CD4-positive, alpha-beta T cell treated with Interleukin-4 for 4 hours (primary cell): ENCODE measurements around the gene REELD1.

Experiments used
- DNase-seq: peaks from one replicate; pipeline ENCODE4 v3.0.0-alpha.2; 2020

Gene REELD1

GRCh38 chr4:146229406-146229805 is 15.1 kb downstream of the REELD1 start:
- DNase-seq = no peak

DNA sequence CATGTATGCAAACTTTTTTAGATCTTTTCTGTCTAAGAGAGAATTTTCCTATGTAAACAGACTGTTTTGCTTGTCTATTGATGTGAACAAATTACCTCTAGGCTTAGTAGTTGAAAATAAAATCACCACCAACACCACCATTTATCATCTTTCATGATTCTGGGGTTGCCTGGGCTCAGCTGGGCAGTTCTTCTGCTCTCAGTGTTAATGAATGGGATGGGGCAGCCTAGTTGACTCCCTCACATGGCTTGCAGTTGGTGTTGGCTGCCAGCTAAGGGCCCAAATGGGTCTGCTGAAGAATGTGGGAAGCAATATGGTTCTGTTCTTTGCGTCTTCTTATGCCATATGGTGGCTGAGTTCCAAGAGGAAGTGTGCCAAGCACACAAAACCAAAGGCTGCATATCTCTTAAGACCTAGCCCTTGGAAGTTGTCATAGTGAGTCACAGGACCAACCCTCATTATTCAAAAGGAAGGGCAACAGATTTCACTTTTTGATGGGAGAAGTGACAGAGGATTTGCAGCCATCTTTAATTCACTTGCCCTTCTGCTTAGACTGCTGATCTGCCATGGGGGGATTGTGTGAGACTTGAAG is 17.9 kb downstream of the REELD1 start:
- DNase-seq = no peak

GRCh38 chr4:146235654-146236177 is 21.4 kb downstream of the REELD1 start:
- DNase-seq = no peak

- no peak for DNase-seq
Measured at GRCh38 chr4:146236216-146236615, 21.9 kb downstream of the REELD1 start.

- no peak for DNase-seq
Measured at GRCh38 chr4:146237092-146237491, 22.8 kb downstream of the REELD1 start.

DNA sequence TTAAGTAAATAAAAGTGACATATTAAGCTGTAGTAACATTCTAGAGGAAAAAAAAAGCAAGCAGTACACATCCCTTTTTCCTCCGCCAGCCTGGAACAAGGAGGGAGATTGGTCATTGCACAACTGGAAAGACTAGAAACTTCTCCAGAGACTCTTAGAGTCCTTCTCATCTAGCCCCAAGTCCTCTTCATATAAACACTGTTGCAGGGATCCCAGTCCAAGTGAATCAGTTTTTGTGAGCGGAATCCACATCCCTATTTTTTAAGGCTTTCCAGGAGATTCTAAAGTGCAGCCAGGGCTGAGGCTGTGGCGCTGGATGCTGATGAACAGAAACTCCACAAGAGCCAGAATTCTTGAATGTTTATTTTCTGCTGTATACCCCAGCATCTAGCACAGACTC is 23.8 kb downstream of the REELD1 start:
- no peak for DNase-seq

DNA sequence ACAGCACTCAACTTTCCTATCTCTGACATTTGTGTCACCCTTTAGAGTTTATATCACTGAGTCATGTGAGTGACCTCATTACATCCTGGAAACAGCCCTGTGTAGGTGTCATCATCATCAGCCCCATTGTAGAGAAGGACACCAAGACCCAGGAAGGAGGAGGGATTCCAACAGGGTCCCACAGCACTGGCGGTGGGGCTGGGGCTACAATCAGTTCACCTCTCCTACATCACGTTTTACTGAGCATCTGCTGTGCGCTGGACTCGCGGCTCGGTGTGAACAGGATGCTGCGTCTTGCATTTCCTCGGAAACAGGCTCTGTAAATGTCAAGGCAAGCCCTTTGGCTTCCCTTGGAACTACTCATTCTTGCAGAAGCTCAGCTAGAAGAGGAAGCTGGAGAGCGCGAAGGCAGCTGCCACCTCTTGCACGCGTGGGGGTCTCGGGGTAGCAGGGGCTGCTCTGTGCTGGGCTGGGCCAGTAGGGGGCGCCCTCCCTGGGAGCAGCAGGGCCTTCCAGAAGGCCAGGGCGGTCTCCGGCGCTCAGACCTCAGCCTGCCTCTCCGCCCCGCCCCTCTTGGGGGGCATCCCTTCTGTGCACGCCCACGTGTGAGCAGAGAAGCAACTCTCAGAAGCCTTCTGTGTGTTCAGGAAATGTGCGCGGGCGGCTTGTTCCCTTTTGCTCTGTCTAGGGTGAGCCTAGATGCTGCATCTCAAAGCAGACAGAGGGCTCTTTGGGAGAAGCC is 29.0 kb downstream of the REELD1 start:
- peak; percentile 22 for DNase-seq

DNA sequence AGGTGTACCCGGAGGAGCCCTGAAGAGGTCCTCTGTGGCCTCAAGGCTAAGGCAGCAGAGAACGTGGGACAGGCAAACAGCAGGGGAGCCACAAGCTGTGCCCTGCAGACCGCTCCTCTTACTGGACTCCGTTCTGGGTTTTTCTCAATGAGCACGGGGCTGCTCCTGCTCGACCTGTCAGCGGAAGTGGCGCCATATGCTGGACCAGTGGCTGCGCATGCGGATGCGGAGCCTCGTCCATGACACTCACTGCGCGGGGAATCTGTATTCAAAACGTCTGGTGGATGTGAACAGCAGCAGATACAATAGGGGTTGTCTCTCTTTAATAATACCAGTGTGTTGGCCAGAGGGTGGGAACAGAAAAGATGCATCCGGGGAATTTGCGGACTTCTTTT is 29.5 kb downstream of the REELD1 start:
- DNase-seq = no peak

DNA sequence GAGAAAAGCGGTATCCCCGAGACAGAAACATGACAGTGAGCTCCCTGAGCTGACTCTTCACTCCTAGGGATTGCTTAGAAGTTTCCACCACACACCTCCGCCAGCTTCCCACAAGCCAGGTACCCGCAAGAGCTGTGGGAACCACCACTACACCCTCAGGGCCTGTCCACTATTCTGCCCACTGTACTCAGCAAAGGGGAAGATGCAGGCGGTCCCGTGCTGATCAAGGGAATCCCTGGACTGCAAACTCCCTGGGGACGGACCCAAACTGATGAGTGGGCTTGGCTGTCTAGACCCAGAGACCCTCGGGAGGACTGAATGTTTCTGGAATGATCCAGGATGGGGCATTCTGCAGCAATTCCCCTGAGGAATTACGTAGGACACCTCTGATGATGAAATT is 30.2 kb downstream of the REELD1 start:
- no peak for DNase-seq

- DNase-seq = no peak
Measured at GRCh38 chr4:146245246-146245645, 30.9 kb downstream of the REELD1 start.

DNA sequence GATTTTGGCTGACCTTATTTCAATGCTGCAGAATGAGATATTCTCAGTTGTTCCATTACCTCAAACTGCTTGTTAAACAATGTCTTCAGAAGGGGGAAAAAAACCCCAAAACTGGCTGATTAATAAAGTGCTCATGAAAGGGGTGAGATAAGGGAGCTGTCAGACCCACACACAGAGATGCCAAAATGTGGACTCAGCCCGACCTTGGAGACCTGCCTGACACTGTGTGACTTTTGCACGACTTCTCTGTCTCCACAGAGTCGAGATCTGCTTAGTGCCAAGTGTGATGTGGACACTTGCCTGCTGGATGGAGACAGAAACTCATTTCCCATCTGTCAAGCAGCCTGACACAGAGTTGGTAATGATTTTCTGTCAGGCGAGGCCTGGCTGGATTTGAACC is 31.5 kb downstream of the REELD1 start:
- DNase-seq = no peak

GRCh38 chr4:146246381-146246780 is 32.0 kb downstream of the REELD1 start:
- DNase-seq = no peak

GRCh38 chr4:146247356-146247755 is 33.0 kb downstream of the REELD1 start:
- no peak for DNase-seq

DNA sequence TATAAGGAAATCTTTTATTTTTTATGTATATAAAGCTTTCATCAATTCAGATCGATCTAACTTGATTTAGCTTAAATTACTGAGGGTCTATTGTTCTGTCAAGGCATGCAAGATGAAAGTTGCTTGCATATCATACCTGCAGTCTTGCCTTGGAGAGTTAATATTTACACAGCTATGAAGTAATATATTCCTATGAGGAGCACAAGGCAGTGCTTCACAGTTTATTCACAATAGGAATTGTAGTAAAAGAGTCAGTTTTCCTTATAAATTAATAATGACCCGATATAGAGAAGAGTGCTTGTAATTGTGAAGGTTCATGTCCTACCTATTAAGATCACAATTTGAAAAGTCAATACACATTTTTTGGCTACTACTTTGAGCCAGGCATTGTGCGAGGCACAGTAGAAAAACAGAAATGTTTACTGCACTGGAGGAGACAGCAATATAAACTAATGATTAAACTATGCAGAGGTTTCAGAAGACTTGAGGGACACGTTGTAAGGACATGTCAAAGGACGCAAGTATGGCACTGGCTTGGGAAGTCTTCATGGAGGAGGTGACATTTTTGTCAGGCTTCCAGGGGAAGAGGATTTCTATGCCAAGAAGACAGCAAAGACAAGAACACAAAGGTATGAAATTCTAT is 38.8 kb downstream of the REELD1 start:
- DNase-seq = no peak

GRCh38 chr4:146255463-146255862 is 41.1 kb downstream of the REELD1 start:
- no peak for DNase-seq

DNA sequence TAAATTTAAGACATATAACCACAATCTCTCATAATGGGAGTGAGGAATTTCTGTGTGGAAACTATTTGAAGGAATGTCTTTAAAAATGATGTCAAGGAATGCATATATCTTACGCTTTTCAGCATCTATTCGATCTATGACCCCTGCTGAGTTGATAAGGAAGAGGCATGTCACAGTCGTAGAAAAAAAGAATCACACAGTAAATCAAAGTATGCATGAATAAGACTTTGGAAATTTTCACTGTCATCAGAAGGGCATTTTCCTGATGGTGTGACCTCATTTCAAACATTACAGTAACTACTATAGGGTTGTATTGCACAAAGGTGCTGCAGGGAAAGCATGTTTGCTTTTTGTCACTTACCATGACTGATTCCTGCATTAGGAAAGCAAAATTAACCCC is 41.5 kb downstream of the REELD1 start:
- DNase-seq = no peak

- no peak for DNase-seq
Measured at GRCh38 chr4:146256328-146256727, 42.0 kb downstream of the REELD1 start.

GRCh38 chr4:146257511-146257910 is 43.2 kb downstream of the REELD1 start:
- DNase-seq = no peak

GRCh38 chr4:146260521-146260920 is 46.2 kb downstream of the REELD1 start:
- no peak for DNase-seq

DNA sequence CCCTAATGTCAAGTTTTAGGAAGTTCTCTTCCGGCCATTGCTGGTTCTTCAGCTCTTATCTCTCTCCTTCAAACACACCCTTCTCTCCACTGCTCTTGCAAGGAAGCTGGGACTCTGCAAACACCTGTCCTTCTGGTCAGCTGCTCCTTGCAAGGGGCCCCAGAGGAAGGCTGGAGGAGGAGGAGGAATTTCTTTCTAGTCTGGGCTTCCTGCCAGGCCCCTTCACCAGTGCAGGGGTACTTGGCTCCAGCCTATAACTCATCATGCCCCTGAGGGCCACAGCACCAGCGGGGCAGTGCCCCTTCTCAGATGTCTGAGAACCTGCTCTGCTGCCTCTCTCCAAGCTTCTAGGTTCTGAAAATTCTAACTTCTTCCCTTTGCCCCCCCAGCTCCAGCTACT is 46.7 kb downstream of the REELD1 start:
- no peak for DNase-seq

GRCh38 chr4:146263793-146264192 is 49.5 kb downstream of the REELD1 start:
- no peak for DNase-seq

- DNase-seq = no peak
Measured at GRCh38 chr4:146265950-146266490, 51.7 kb downstream of the REELD1 start.

DNA sequence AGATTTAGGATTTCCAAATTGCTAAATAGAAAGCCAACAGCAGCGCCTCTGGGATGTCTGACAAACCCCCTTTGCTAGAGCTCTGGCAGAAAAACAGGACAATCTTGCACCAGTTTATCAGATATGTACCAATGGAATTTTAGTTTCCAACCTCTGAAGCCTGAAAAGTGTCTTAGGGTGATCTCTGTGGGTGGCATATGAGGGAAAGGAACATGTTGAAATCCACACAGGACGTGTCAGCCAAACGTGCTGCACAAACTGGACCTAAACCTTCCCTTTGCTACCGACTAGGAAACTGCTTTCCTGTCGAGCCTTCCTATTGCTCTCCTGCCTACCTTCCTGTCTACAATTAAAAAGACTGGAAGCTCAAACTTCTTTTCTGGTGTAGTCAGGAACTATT is 53.5 kb downstream of the REELD1 start:
- DNase-seq = no peak

DNA sequence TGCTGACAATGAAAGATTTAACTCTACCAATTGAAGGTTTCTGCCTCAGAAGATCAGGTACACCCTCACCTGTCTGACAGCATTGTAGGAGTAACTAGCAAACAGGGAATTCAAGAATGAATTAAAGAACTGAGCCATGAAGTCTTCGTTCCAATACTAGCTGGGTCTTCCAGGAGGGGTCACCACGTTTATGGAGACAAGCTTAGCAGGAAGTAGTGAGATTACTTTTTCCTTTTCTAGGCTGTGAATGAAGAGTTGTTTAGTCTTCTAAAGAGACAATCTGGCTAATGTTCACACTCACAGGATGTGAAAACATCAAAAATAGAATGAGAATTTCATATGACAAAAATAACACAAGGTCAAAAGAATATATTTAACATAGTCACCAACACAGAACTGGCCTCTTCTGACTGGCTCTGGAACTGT is 54.9 kb downstream of the REELD1 start:
- DNase-seq = no peak
